ENCODE measurements around the gene CYP2W1.

- TF ChIP-seq SP1 (IDR thresholded peaks at IDR 0.05; ENCODE audit: low read depth) (no peak), RAD21 (IDR thresholded peaks at IDR 0.05; ENCODE audit: low read depth) (no peak), CTCF (IDR thresholded peaks at IDR 0.05 in 2 of 3, conservative IDR thresholded peaks at IDR 0.05 in 1 of 3; ENCODE audit: borderline replicate concordance in 1 of 3, insufficient read depth in 1 of 3, low read depth in 2 of 3, low read length in 2 of 3) (no peak), TCF7L2 (IDR thresholded peaks at IDR 0.05; ENCODE audit: borderline replicate concordance, extremely low read depth, insufficient read depth, insufficient read length) (no peak)
These were observed 7.1 kb upstream of the CYP2W1 start for GRCh38 chr7:975702-976473.
